Right lobe of liver (tissue), 4 donors: ENCODE results near the gene PDLIM5.

Experiments used
- POLR2A ChIP-seq: fragments of 450-650 bp; IDR thresholded peaks from one replicate; pipeline ENCODE4 v1.6.1; 2017; ENCODE audit warnings: antibody characterized with exemption, mild to moderate bottlenecking
- TF ChIP-seq, protein P1 (sequence below), 4 donors: fragments of 200-600 bp in 3 of 4; fragments of 450-650 bp in 1 of 4; IDR thresholded peaks; one replicate each; pipeline versions ENCODE4 v1.5.1 to v1.8.0; 2016 to 2022; ENCODE audit warnings: antibody characterized with exemption in 4 of 4, mild to moderate bottlenecking in 2 of 4
- donor health status: DM: no; HTN: no; CAD: no.
- donor health status: DM: no; HTN: no; CAD: no.
- donor health status: DM: no; HTN: yes; CAD: no.

DNA sequence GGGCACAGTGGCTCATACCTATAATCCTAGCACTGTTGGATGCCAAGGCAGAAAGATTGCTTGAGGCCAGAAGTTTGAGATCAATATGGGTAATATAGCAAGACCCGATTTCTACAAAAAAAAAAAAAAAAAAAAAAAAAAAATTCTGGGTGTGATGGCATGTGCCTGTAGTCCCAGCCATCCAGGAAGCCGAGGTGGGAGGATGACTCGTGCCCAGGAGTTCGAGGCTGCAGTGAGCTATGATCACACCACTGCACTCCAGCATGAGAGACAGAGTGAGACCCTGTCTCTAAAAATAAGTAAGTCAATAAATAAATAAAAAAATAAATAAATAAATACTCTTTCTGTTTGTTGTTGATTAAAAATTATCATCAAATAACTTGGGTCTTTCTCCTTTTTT lies 243.6 kb downstream of the PDLIM5 start:
- TF ChIP-seq, protein P1, sequence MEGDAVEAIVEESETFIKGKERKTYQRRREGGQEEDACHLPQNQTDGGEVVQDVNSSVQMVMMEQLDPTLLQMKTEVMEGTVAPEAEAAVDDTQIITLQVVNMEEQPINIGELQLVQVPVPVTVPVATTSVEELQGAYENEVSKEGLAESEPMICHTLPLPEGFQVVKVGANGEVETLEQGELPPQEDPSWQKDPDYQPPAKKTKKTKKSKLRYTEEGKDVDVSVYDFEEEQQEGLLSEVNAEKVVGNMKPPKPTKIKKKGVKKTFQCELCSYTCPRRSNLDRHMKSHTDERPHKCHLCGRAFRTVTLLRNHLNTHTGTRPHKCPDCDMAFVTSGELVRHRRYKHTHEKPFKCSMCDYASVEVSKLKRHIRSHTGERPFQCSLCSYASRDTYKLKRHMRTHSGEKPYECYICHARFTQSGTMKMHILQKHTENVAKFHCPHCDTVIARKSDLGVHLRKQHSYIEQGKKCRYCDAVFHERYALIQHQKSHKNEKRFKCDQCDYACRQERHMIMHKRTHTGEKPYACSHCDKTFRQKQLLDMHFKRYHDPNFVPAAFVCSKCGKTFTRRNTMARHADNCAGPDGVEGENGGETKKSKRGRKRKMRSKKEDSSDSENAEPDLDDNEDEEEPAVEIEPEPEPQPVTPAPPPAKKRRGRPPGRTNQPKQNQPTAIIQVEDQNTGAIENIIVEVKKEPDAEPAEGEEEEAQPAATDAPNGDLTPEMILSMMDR (IDR thresholded peaks at IDR 0.05), result no peak
- TF ChIP-seq POLR2A, result no peak
